Measurements from ENCODE around the gene PCDH8. TPM values are rescaled to one million over a fixed set of nuclear protein-coding genes. Genes with fewer than 3 reads are reported as not detected.

The PCDH8 gene
- total and polyA plus RNA-seq, 12 donors, result not detected

GRCh38 chr13:52884429-52885010, 36.1 kb upstream of the PCDH8 start:
- H3K4me1 ChIP-seq, result no peaks in the 10 kb centered on the region
- ATAC-seq (peak in 2 of 8 donors; percentile 58 to 69), DNase-seq (no peak)
- intact Hi-C loops (cut with DNase I), result no loop called here
- H3K27me3 ChIP-seq, result peaks cover 0 to 38% (median 7%) of the 10 kb centered on the region in 7 donors
- H3K36me3 ChIP-seq, result no peaks in the 10 kb centered on the region
- no peaks in the 10 kb centered on the region for H3K9me3 ChIP-seq
- no peak overlapping the region for H3K4me3 ChIP-seq
- 42 to 56% methylated on average over 7 of the region's 7 CpGs for WGBS, 2 donors
- TF ChIP-seq CTCF (IDR thresholded peaks at IDR 0.05), result no peak
- H3K27ac ChIP-seq, result no peak overlapping the region

DNA sequence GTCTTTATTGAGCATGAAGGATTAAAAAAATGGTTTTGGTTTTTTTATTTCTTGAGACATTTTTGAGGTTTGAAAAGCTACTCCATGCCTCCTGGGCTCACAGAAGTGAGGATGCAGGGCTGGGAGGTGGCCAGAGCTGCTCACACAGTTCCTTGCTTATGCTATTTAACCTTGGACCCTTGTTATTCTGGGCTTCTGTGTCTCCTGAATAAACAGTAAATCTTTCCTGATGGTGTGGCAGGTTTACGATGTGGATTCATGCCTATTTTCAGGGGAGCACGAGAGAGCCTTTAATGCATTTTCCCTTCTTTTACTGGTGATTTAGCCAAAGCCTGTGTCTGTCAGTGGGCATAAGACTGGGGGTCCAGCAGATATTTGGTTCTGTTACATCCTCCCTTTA, 34.3 kb upstream of the PCDH8 start:
- no peak overlapping the region for H3K27ac ChIP-seq
- ATAC-seq, result no peak
- H3K27me3 ChIP-seq, result peaks cover 0 to 44% (median 11%) of the 10 kb centered on the region in 7 donors
- no peak overlapping the region for H3K4me3 ChIP-seq
- no peak for TF ChIP-seq CTCF (IDR thresholded peaks at IDR 0.05)
- no peak for DNase-seq
- intact Hi-C loops (cut with DNase I), result no loop called here
- no peaks in the 10 kb centered on the region for H3K4me1 ChIP-seq
- no peaks in the 10 kb centered on the region for H3K9me3 ChIP-seq
- H3K36me3 ChIP-seq, result no peaks in the 10 kb centered on the region
- 63 to 77% methylated on average over 2 of the region's 2 CpGs for WGBS, 2 donors

DNA sequence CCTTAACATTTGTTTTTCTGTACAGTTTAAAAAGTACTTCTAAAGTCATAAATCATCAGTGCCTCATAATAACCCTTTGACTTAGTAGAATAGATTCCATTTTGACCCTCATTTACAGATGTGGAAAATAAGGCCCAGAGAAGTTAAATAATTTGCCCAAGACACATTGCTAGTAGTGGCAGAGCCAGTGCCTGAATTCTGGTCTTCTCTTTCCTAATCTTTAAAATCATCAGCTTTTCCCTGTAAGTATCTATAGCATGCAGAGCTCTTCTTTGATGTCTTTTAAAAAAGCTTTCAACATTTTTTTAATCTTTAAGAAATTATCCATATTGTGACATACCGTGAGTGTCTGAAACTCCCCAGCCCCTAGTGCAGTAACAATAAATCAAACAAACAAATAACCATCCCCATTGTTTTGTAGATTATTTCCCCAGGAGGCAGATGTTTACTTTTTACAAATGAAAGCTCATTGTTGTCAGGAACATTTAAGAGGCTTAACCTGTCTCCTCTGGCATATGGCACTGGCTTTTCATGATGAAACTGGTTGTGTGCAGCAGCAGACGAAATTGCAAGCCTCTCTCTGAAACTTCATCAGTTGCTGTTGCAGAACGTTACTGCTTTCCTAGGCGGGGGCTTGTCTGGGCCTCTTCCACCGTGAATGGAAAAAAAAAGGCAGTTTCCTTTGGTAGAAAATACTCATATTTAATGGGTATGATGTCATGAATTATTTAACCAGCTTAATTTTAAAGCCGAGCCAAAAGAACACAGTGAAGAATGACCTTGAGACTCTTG, 31.7 kb upstream of the PCDH8 start:
- Histone ChIP-seq H3K27ac (no peak overlapping the region), H3K36me3 (no peaks in the 10 kb centered on the region), H3K4me1 (no peaks in the 10 kb centered on the region), H3K9me3 (peaks cover 0 to 21% (median 8%) of the 10 kb centered on the region in 11 donors), H3K27me3 (peaks cover 0 to 40% (median 11%) of the 10 kb centered on the region in 7 donors), H3K4me3 (no peak overlapping the region)
- ATAC-seq (no peak), DNase-seq (no peak)
- TF ChIP-seq CTCF (IDR thresholded peaks at IDR 0.05), result no peak
- intact Hi-C loops (cut with DNase I), result no loop called here
- WGBS, 2 donors, result 24 to 31% methylated on average over 6 of the region's 6 CpGs

DNA sequence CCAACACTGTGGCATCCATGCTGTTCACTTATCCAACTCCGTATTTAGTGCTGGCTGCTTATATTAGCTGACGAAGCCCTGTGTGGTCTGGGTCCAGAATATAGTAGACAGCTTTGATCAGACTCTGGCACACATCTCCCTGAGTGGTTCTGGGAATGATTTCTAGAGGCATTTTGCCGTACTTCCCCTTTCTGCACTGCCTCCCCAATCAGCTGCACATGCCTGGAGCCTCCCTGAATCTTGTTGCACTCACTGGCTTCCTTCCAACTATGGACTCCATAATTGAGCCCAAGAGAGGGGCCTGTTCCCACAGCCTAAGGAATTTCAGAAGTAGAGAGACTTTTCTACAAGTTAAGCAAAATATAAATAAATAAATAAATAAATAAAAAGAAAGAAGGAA, 30.4 kb upstream of the PCDH8 start:
- no peaks in the 10 kb centered on the region for H3K36me3 ChIP-seq
- ATAC-seq (no peak), DNase-seq (no peak)
- no peak overlapping the region for H3K27ac ChIP-seq
- H3K4me1 ChIP-seq, result no peaks in the 10 kb centered on the region
- intact Hi-C loops (cut with DNase I), result no loop called here
- peaks cover 0 to 34% (median 21%) of the 10 kb centered on the region in 11 donors for H3K9me3 ChIP-seq
- TF ChIP-seq CTCF (IDR thresholded peaks at IDR 0.05), result no peak
- H3K4me3 ChIP-seq, result no peak overlapping the region
- peaks cover 0 to 40% (median 11%) of the 10 kb centered on the region in 7 donors for H3K27me3 ChIP-seq
- 50 to 52% methylated on average over 3 of the region's 3 CpGs for WGBS, 2 donors

All from heart right ventricle (tissue), 16 donors.